ENCODE results near the gene TARS3.

Gene TARS3

DNA sequence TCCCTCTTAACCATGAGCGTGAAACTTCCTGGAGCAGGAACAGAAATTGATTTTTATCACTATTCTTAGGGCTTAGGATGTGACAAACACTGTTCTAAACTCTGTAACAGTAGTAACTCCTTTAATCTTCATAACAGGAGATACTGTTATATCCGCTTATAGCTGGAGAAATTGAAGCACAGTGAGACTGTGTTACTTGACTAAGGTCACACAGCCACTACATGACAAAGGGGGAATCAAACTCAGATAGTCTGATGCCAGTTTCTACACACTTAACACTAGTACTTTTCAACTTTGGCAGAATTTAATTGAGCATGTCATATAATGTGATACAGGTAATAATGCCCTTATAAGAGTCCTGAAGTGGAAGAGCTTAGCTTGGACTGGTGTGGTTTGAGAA, 800 bp upstream of the TARS3 start:
- Histone ChIP-seq H3K4me3 (replicated peaks; ENCODE audit: insufficient read depth, low read length) (no peak overlapping the region), H3K27ac (replicated peaks) (no peak overlapping the region), H3K27me3 (ENCODE audit: insufficient read depth, poor library complexity, severe bottlenecking) (no peaks in the 10 kb centered on the region)
- no peak for TF ChIP-seq CTCF (IDR thresholded peaks at IDR 0.05; ENCODE audit: insufficient read depth, low read length)
- no peak for TF ChIP-seq POLR2AphosphoS5 (IDR thresholded peaks at IDR 0.05; ENCODE audit: low read depth)
- no peak for TF ChIP-seq REST (IDR thresholded peaks at IDR 0.05; ENCODE audit: insufficient replicate concordance, low read depth)
- no peak for TF ChIP-seq GABPA (IDR thresholded peaks at IDR 0.05; ENCODE audit: low read depth)
- no peak for TF ChIP-seq SPI1 (IDR thresholded peaks at IDR 0.05; ENCODE audit: borderline replicate concordance, low read depth)
- DNase-seq (ENCODE audit: low read depth in 1 of 2, low spot score in 1 of 2), result no peak

GRCh38 chr15:101724675-101725005, 367 bp upstream of the TARS3 start:
- H3K27me3 ChIP-seq (ENCODE audit: insufficient read depth, poor library complexity, severe bottlenecking), result no peaks in the 10 kb centered on the region
- no peak overlapping the region; the same call in 1 of the 2 replicates for H3K4me3 ChIP-seq (replicated peaks; ENCODE audit: insufficient read depth, low read length)
- no peak for TF ChIP-seq POLR2AphosphoS5 (IDR thresholded peaks at IDR 0.05; ENCODE audit: low read depth)
- no peak for TF ChIP-seq REST (IDR thresholded peaks at IDR 0.05; ENCODE audit: insufficient replicate concordance, low read depth)
- TF ChIP-seq SPI1 (IDR thresholded peaks at IDR 0.05; ENCODE audit: borderline replicate concordance, low read depth), result no peak
- TF ChIP-seq CTCF (IDR thresholded peaks at IDR 0.05; ENCODE audit: insufficient read depth, low read length), result no peak
- TF ChIP-seq GABPA (IDR thresholded peaks at IDR 0.05; ENCODE audit: low read depth), result no peak
- H3K27ac ChIP-seq (replicated peaks), result no peak overlapping the region
- no peak for DNase-seq (ENCODE audit: low read depth in 1 of 2, low spot score in 1 of 2)

DNA sequence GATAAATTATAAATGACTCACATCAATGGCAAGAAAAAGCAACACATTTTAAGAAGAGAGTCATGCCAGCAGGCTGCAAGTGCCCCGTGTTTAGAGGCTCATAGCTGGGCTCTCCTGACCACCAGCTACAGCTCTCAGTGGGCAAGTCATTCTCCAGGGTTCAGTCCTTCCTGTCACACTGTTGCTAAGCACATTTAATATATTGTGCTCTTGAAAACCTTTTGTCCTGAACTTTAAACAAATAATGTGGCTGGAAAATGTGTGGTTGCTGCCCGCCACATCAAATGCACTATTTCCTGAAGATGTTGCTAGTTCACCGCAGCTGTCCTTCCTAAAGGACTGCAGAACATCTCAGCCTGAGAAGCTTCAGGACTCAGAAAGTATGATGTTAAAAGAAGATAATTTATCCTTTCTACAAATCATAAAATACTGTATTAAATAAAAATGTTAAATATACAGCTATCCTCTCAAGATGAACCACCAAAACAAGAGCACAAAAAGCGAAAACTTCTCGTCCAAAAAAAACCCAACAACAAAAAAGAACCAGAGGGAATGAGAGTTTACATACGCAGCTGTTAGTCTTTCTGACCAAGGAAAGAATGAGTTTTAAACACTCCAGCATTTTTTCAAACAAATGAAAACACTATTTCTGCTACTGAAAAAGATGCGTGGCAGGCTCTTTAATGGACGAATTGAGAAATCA, 951 bp downstream of the TARS3 start:
- H3K27ac ChIP-seq (replicated peaks), result peak overlapping the region; percentile 67
- DNase-seq (ENCODE audit: low read depth in 1 of 2, low spot score in 1 of 2), result peak in 1 of 2 experiments; percentile 35
- peak overlapping the region; percentile 74 for H3K4me3 ChIP-seq (replicated peaks; ENCODE audit: insufficient read depth, low read length)
- H3K27me3 ChIP-seq (ENCODE audit: insufficient read depth, poor library complexity, severe bottlenecking), result no peaks in the 10 kb centered on the region
- TF ChIP-seq REST (IDR thresholded peaks at IDR 0.05; ENCODE audit: insufficient replicate concordance, low read depth) (no peak), POLR2AphosphoS5 (IDR thresholded peaks at IDR 0.05; ENCODE audit: low read depth) (no peak), CTCF (IDR thresholded peaks at IDR 0.05; ENCODE audit: insufficient read depth, low read length) (no peak), GABPA (IDR thresholded peaks at IDR 0.05; ENCODE audit: low read depth) (no peak)

Measured in HL-60 (cell line).